GM18870 (cell line): Measurements from ENCODE around the gene ETF1.

ENCODE experiments used
- ATAC-seq: cut with Tn5 transposase; IDR thresholded peaks from one replicate; pipeline ENCODE4 v1.9.1; 2021; ENCODE audit warnings: moderate library complexity; ENCODE audit not compliant: unreplicated experiment

Gene ETF1

GRCh38 chr5:138465261-138466124 lies 77.5 kb downstream of the ETF1 start, which contains the start of gene EGR1:
TSS of gene EGR1 (plus strand) at chr5:138465479. CDS start at chr5:138465762, 283 bp downstream.
- ATAC-seq = peak; percentile 48

GRCh38 chr5:138464388-138465260 lies 78.4 kb downstream of the ETF1 start:
- peak; percentile 79 for ATAC-seq

- ATAC-seq = peak; percentile 23
Observed at GRCh38 chr5:138464008-138464387, 79.0 kb downstream of the ETF1 start.

- no peak for ATAC-seq
Observed at GRCh38 chr5:138463419-138464007, 79.5 kb downstream of the ETF1 start.

GRCh38 chr5:138461343-138462125 lies 81.5 kb downstream of the ETF1 start:
- ATAC-seq = no peak

- no peak for ATAC-seq
Observed at GRCh38 chr5:138460032-138460693, 82.9 kb downstream of the ETF1 start.

- no peak for ATAC-seq
Observed at GRCh38 chr5:138459311-138459933, 83.6 kb downstream of the ETF1 start.

GRCh38 chr5:138458856-138459255 lies 84.2 kb downstream of the ETF1 start:
- no peak for ATAC-seq

- no peak for ATAC-seq
Observed at GRCh38 chr5:138458384-138458783, 84.7 kb downstream of the ETF1 start.

- ATAC-seq = no peak
Observed at GRCh38 chr5:138457531-138458275, 85.3 kb downstream of the ETF1 start.
